SJSA1 (cell line): ENCODE data around the gene ZNF423. TPM values are rescaled to one million over a fixed set of nuclear protein-coding genes. Genes with fewer than 3 reads are reported as not detected.

ENCODE experiments used
- DNase-seq, 2 experiments: peaks; one replicate each; pipeline ENCODE4 v3.0.0-alpha.2; 2015 to 2020; ENCODE audit warnings: low spot score in 2 of 2, low read depth in 1 of 2
- H3K27ac ChIP-seq: fragments of 250-450 bp; sonication (Bioruptor Pico); 2 replicates; pipeline ENCODE4 v1.5.1; 2020; ENCODE audit warnings: mild to moderate bottlenecking, moderate library complexity
- H3K27me3 ChIP-seq: fragments of 250-450 bp; sonication (Bioruptor Pico); replicated peaks from 2 replicates; pipeline ENCODE4 v1.5.1; 2020; ENCODE audit warnings: mild to moderate bottlenecking, moderate library complexity
- H3K36me3 ChIP-seq: fragments of 250-450 bp; sonication (Bioruptor Pico); 2 replicates; pipeline ENCODE4 v1.5.1; 2020; ENCODE audit warnings: mild to moderate bottlenecking
- H3K4me1 ChIP-seq: fragments of 250-450 bp; sonication (Bioruptor Pico); replicated peaks from 2 replicates; pipeline ENCODE4 v1.6.1; 2021; ENCODE audit warnings: mild to moderate bottlenecking
- H3K4me3 ChIP-seq: fragments of 250-450 bp; sonication (Bioruptor Pico); 2 replicates; pipeline ENCODE4 v1.5.1; 2020; ENCODE audit warnings: mild to moderate bottlenecking
- H3K9me3 ChIP-seq: fragments of 250-450 bp; sonication (Bioruptor Pico); replicated peaks from 2 replicates; pipeline ENCODE4 v1.5.1; 2020; ENCODE audit warnings: mild to moderate bottlenecking
- total RNA-seq: library from RNA; depleted of rRNA; stranded (reverse); fragments of >200 nt; shearing (Covaris generic); gene quantifications from 2 replicates; pipeline ENCODE4 v1.2.3, GENCODE V29; 2014

The ZNF423 gene
- total RNA-seq, 1 experiment from 2014 or later = 5.4 TPM

DNA sequence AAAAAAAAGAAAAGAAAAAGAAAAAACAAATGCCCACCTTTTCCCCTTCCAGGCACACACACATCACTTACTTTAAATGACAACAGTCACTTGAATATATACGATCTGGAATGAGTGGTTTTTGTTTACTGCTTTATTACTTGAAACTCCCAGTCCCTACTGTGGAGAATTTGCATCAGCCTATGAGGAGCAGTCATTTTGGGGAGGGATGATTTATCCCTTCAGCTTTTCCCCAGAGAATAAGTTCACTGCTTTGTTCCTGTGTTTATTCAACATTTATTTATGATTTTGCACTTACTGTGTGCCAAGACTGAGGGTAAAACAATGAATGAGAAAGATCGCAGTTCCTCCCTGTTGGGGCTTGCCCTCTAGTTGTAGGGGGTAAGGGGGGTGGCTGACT is 4.7 kb upstream of the ZNF423 start:
- peaks cover 35% of the 10 kb centered on the region for H3K4me1 ChIP-seq

GRCh38 chr16:49859125-49859811 is 3.4 kb upstream of the ZNF423 start:
- Histone ChIP-seq H3K4me1 (peaks cover 41% of the 10 kb centered on the region), H3K4me3 (peak overlapping the region; percentile 86), H3K36me3 (no peaks in the 10 kb centered on the region; the same call in none of the 2 replicates), H3K27ac (no peak overlapping the region), H3K27me3 (peaks cover 46% of the 10 kb centered on the region), H3K9me3 (0 out of 2 replicates have a peak, but pooled peaks cover 2% of the 10 kb centered on the region)
- DNase-seq = no peak

More for the DNA sequence above, 4.7 kb upstream of the ZNF423 start:
- H3K27me3 ChIP-seq = peaks cover 51% of the 10 kb centered on the region
- DNase-seq = no peak
- no peaks in the 10 kb centered on the region; the same call in 1 of the 2 replicates for H3K36me3 ChIP-seq
- H3K4me3 ChIP-seq = no peak overlapping the region
- H3K9me3 ChIP-seq = 0 out of 2 replicates have a peak, but pooled peaks cover 2% of the 10 kb centered on the region
- H3K27ac ChIP-seq = no peak overlapping the region

- Histone ChIP-seq H3K9me3 (0 out of 2 replicates have a peak, but pooled peaks cover 2% of the 10 kb centered on the region), H3K27me3 (peaks cover 41% of the 10 kb centered on the region), H3K4me1 (peaks cover 44% of the 10 kb centered on the region), H3K36me3 (no peaks in the 10 kb centered on the region; the same call in none of the 2 replicates), H3K27ac (no peak overlapping the region), H3K4me3 (peak overlapping the region; percentile 86)
- peak in 1 of 2 experiments; percentile 21 for DNase-seq
These were observed 2.5 kb upstream of the ZNF423 start for GRCh38 chr16:49858200-49859124.

- H3K4me1 ChIP-seq = peaks cover 44% of the 10 kb centered on the region
- DNase-seq = peak; percentile 68 to 71
These were observed 1.7 kb upstream of the ZNF423 start for GRCh38 chr16:49857423-49858181.

DNA sequence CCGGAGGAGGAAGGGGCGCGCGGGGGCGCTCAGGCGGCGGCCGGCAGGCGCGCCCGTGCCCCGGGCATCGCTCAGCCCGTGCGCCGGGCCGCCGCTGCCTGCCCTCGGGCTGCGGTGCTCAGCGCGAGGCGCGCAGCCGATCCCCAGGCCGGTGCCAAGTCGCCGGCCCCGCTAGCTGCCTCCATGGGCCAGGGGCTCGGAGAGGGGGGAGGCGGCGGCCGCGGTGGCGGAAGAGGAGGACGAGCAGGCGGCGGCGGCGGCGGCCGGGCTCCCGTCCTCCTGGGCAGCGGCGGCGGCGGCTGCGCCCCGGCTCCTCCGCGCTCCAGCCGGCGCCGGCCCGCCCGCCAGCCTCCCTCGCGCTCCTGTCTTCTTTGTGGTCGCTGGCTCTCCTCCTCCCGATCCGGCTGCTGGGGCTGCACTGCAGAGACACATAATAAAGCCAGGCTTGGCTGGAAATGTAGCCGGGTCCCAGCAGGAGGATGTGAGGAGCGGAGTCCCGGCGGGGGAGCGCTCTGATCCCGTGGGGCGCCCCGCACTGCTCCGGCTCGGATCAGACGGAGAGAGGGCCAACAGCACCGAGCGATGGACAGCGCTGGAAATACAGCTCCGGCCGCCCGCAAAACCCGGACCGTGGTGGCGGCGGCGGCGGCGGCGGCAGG is 889 bp upstream of the ZNF423 start:
- 0 out of 2 replicates have a peak, but pooled peaks cover 2% of the 10 kb centered on the region for H3K9me3 ChIP-seq
- peak overlapping the region; percentile 86 for H3K4me3 ChIP-seq
- H3K27ac ChIP-seq = no peak overlapping the region
- peaks cover 44% of the 10 kb centered on the region for H3K4me1 ChIP-seq
- H3K27me3 ChIP-seq = peaks cover 32% of the 10 kb centered on the region
- DNase-seq = peak; percentile 82 to 83
- H3K36me3 ChIP-seq = no peaks in the 10 kb centered on the region; the same call in none of the 2 replicates

More at GRCh38 chr16:49857423-49858181, 1.7 kb upstream of the ZNF423 start:
- Histone ChIP-seq H3K27ac (no peak overlapping the region), H3K27me3 (peaks cover 37% of the 10 kb centered on the region), H3K9me3 (0 out of 2 replicates have a peak, but pooled peaks cover 2% of the 10 kb centered on the region), H3K36me3 (no peaks in the 10 kb centered on the region; the same call in none of the 2 replicates), H3K4me3 (peak overlapping the region; percentile 86)

GRCh38 chr16:49855280-49855821 is 561 bp downstream of the ZNF423 start:
- 0 out of 2 replicates have a peak, but pooled peaks cover 2% of the 10 kb centered on the region for H3K9me3 ChIP-seq
- peaks cover 44% of the 10 kb centered on the region for H3K4me1 ChIP-seq
- peak; percentile 85 to 92 for DNase-seq
- H3K27me3 ChIP-seq = peaks cover 30% of the 10 kb centered on the region
- H3K36me3 ChIP-seq = no peaks in the 10 kb centered on the region; the same call in none of the 2 replicates
- peak overlapping the region; percentile 80 for H3K27ac ChIP-seq
- peak overlapping the region; percentile 86 for H3K4me3 ChIP-seq

- Histone ChIP-seq H3K27ac (peak overlapping the region; percentile 80), H3K4me3 (peak overlapping the region; percentile 86), H3K4me1 (peaks cover 45% of the 10 kb centered on the region), H3K9me3 (0 out of 2 replicates have a peak, but pooled peaks cover 2% of the 10 kb centered on the region), H3K36me3 (no peaks in the 10 kb centered on the region; the same call in none of the 2 replicates), H3K27me3 (peaks cover 25% of the 10 kb centered on the region)
- DNase-seq = peak; percentile 41 to 74
These were observed 1.1 kb downstream of the ZNF423 start for GRCh38 chr16:49854796-49855203.

- DNase-seq = no peak
- Histone ChIP-seq H3K27me3 (peaks cover 20% of the 10 kb centered on the region), H3K4me1 (peaks cover 46% of the 10 kb centered on the region), H3K36me3 (no peaks in the 10 kb centered on the region; the same call in none of the 2 replicates), H3K27ac (0 out of 2 replicates have a peak overlapping the region, but pooled peaks have one; percentile 12), H3K4me3 (peak overlapping the region; percentile 86), H3K9me3 (0 out of 2 replicates have a peak, but pooled peaks cover 2% of the 10 kb centered on the region)
These were observed 1.6 kb downstream of the ZNF423 start for GRCh38 chr16:49854188-49854795.

GRCh38 chr16:49852279-49852678 is 3.6 kb downstream of the ZNF423 start:
- no peak overlapping the region for H3K27ac ChIP-seq
- H3K4me1 ChIP-seq = peaks cover 29% of the 10 kb centered on the region
- no peaks in the 10 kb centered on the region for H3K27me3 ChIP-seq

DNA sequence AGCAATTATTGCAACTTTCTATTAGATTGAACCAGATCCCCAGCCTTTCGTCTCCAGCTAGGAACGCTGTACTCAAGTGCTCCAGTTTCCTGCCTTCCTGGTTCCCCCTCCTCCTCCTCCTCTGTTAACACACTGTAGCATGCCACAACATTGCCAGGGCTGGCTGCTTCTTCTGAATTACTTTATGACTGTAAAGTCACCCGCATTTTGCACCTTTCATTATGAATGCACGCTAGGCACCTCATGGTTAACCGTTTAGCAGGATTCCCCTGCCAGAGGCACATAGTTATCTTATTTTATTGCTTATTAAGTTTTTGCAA is 4.5 kb downstream of the ZNF423 start:
- Histone ChIP-seq H3K27me3 (no peaks in the 10 kb centered on the region), H3K4me3 (no peak overlapping the region), H3K4me1 (peaks cover 20% of the 10 kb centered on the region), H3K36me3 (no peaks in the 10 kb centered on the region; the same call in 1 of the 2 replicates), H3K27ac (no peak overlapping the region), H3K9me3 (no peaks in the 10 kb centered on the region)
- no peak for DNase-seq

More at GRCh38 chr16:49852279-49852678, 3.6 kb downstream of the ZNF423 start:
- Histone ChIP-seq H3K4me3 (no peak overlapping the region), H3K36me3 (no peaks in the 10 kb centered on the region; the same call in none of the 2 replicates), H3K9me3 (no peaks in the 10 kb centered on the region)
- DNase-seq = no peak

- no peak overlapping the region for H3K27ac ChIP-seq
- H3K4me3 ChIP-seq = no peak overlapping the region
- no peaks in the 10 kb centered on the region for H3K27me3 ChIP-seq
- H3K4me1 ChIP-seq = peaks cover 19% of the 10 kb centered on the region
- DNase-seq = no peak
- H3K36me3 ChIP-seq = no peaks in the 10 kb centered on the region; the same call in 1 of the 2 replicates
- no peaks in the 10 kb centered on the region for H3K9me3 ChIP-seq
These were observed 5.1 kb downstream of the ZNF423 start for GRCh38 chr16:49850558-49851467.
